CD4-positive, alpha-beta T cell treated with Interleukin-2 at 100 ng/mL for 4 hours (primary cell): Measurements from ENCODE around the gene EEF2.
A peak's percentile ranks its signal among the peaks of the same experiment; 100 is the strongest.
"Not testable (repeated sequence)": the region's sequence is repeated elsewhere in the genome, so short reads cannot be mapped to it uniquely, and the experiment has no call there.

Experiments
- DNase-seq: peaks from one replicate; pipeline ENCODE4 v3.0.0-alpha.2; 2020; ENCODE audit warnings: low spot score

Gene EEF2

DNA sequence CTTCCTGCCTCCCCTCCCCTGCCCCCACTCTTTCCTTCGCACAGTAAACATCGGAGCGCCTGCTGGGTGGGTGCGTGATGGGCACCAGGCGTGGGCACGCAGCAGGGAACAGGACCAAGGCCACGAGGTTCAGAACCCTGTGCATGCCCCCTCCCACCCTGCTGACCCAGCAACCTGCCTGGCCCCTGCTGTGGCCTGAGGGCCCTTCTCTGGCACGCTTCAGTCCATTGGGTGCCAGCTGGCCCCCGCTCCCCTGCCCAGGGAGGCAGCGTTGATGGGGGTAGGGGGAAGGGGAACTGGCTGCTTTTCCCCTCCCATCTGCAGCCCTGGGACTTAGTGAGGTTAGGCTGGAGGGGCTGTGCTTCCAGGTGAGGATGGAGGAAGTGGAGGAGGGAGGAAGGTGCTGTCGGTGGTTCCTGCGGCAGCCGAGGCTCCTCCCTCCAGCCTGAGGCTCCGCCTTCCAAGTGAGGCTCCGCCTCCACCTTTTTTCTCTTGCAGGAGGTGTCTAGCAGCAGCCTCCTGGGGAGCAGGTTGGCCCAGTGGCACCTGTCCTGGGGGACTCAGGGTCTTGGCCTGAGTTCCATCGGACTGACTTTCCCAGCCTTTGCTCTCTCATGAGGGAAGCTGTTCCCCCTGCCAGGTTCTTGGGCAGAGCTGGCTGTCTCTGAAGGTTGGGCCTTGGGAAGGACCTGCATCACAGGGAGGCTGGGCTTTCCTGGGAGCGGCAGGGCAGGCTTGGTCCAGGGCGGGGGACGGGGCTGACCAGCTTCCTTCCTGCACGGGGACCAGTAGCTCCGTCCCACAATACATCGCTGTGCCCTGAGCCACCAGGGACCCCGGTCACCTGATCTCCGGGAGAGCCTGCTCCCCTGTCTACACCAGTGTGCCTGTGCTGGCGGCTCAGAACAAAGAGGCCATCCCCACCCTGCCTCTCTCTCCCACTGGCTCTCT lies 29.6 kb upstream of the EEF2 start:
- peak; percentile 23 for DNase-seq

DNA sequence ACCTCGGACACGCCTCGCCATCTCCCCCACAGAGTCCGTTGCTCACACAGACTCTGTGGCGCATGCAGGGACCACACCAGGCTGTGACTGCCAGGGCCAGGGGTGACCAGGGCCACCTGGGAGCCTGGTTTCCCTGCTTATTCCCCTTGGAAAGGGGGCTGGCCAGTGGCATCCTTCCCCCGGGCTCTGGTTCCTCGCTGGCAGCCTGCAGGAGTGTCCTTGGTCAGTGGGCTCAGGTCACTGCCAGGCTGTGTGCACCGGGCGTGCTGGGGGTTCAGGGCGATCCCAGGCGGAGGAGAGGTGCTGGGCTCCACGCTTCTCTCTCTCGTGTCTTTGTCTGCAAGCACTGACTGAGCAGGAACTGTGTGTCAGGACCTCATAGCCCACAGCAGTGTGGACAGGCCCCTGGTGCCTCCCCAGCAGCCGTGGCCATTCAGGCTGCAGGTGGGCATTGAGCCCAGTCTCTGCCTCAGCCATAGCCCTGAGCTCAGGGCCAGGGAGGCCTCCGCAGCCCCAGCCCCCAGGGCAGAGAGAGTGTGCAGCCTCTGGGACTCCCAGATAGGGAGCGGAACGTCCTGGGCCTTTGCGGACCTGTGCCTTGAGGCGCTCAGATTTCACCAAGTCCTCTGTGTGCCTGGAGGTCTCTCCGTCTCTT lies 28.8 kb upstream of the EEF2 start:
- no peak for DNase-seq

DNA sequence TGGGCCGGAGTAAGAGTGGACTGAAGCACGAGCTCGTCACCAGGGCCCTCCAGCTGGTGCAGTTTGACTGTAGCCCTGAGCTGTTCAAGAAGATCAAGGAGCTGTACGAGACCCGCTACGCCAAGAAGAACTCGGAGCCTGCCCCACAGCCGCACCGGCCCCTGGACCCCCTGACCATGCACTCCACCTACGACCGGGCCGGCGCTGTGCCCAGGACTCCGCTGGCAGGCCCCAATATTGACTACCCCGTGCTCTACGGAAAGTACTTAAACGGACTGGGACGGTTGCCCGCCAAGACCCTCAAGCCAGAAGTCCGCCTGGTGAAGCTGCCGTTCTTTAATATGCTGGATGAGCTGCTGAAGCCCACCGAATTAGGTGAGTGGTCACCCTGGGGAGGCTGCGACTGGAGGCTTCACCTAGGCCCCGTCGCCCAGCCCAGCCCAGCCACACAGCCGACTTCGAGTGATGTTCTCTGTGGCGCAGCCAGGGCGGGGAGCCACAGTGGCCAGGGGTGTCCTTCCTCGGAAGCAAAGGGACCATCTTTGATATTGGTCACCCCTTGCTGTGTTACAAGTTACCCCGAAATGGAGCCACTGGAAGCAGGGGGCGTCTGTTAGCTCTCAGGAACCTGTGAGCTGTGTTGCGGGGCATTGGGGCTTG lies 27.8 kb upstream of the EEF2 start:
- no peak for DNase-seq

- no peak for DNase-seq
Measured at GRCh38 chr19:4012092-4012974, 27.1 kb upstream of the EEF2 start.

GRCh38 chr19:4011430-4011829 lies 26.2 kb upstream of the EEF2 start:
- not testable (repeated sequence) for DNase-seq

DNA sequence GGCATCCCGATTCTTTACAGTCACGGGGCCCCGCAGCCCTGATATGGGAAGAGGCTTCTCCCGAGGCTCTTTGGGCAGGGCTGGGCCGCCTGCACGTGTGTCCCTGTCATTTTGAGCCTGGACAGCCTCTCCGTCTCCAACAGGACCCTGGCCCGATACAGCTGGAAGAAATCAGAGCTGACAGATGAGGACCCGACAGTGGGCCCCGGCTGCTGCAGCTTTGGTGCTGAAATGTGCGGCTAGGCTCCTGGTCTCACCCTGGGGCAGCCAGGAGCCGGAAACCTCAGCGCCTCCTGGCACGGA lies 25.5 kb upstream of the EEF2 start:
- DNase-seq = no peak

DNA sequence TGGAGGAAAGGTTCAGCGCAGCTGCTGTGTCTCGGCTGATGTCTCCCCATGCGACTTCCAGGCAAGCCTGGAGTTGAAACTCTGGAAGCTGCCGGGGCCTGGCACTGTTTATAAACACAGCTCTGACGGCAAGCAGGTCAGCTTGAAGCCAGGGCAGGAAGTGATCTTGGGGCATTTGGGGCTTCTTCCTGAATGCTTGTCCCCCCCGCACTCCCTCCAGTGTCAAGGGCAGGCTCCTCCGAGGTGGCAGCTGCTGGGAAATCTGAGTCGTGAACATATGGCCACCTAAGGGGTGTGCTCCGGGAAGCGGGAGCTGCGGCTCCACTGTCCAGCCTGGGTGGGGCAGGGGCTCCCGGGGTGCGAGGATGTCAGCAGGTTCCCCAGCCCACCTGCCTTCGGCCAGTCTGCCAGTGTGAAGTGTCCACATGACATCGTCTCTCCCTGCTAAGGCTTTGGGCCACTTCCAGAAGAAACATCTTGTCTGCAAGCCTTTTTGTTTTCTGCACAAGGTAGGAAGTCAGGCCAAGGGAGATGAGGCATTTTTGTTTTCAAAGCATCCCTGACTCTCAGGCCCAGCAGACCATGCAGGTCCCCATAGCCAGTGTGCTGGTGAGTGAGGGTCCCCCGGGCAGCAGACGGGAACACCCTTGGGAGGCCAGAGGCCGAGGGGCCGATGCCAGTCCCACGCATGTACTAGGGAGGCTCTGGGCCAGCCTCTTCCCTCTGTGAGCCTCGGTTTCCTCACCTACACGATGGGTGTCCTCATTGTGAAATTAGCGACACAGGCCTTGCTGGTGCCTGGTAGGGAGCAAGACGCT lies 24.9 kb upstream of the EEF2 start:
- no peak for DNase-seq

- DNase-seq = no peak
Measured at GRCh38 chr19:4007836-4008539, 22.7 kb upstream of the EEF2 start.

- DNase-seq = peak; percentile 95
Measured at GRCh38 chr19:4007021-4007835, 22.0 kb upstream of the EEF2 start, which contains the start of gene PIAS4. Gene PIAS4 (plus strand): TSS chr19:4007736. CDS start chr19:4007761, 25 bp downstream.

GRCh38 chr19:4005436-4005835 lies 20.2 kb upstream of the EEF2 start:
- not testable (repeated sequence) for DNase-seq

- not testable (repeated sequence) for DNase-seq
Measured at GRCh38 chr19:4000798-4001197, 15.5 kb upstream of the EEF2 start.

GRCh38 chr19:3998667-3999412 lies 13.6 kb upstream of the EEF2 start:
- not testable (repeated sequence) for DNase-seq

DNA sequence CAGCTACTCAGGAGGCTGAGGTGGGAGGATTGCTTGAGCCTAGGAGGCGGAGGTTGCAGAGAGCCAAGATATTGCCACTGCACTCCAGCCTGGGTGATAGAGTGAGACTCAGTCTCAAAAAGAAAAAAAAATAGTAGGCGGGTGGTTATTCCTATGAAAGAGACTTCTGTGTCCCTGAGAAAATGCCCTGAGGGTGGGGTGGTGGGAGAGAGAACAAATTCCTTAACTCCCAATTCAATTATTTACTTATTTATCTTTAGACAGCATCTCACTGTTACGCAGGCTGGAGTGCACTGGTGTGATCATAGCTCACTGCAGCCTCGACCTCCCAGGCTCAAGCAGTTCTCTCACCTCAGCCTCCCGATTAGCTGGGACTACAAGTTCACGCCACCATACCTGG lies 10.3 kb upstream of the EEF2 start:
- no peak for DNase-seq

- no peak for DNase-seq
Measured at GRCh38 chr19:3990815-3991117, 5.5 kb upstream of the EEF2 start.

DNA sequence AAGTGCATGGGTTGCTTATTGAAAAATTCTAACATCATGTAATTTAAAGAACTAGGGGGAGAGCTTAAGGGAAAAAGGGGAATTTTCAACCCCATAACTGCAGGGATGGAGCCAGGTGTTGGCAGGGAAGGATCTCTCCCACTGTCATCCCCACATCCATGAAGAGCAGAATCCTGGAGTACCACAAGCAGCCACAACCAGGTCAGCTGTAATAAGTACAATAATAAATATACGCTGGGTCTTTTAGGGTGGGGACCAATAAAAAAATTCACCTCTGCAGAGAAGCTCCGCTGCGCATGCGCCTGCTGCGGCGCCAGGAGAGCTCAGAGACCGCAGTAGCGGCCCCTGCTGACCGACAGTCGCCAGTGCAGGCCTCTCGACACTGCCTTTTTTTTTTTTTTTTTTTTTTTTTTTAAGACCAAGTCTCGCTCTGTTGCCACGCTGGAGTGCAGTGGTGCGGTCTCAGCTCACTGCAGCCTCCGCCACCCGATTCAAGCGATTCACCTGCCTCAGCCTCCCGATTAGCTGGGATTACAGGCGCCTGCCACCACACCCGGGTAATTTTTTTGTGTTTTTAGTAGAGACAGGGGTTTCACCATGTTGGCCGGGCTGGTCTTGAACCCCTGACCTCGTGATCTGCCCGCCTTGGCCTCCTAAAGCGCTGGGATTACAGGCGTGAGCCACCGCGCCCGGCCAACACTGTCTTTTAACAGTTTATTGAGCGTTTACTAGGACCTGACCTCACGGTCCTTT lies 2.5 kb upstream of the EEF2 start:
- peak; percentile 91 for DNase-seq

- peak; percentile 79 for DNase-seq
Measured at GRCh38 chr19:3986260-3987041, 1.2 kb upstream of the EEF2 start.

- no peak for DNase-seq
Measured at GRCh38 chr19:3985643-3986259, 488 bp upstream of the EEF2 start.
